HG02623 (cell line): ENCODE results near the gene NBAS.

ENCODE experiments used
- ATAC-seq: cut with Tn5 transposase; IDR thresholded peaks from one replicate; pipeline ENCODE4 v1.9.1; 2021; ENCODE audit warnings: moderate library complexity; ENCODE audit not compliant: unreplicated experiment

Gene NBAS

DNA sequence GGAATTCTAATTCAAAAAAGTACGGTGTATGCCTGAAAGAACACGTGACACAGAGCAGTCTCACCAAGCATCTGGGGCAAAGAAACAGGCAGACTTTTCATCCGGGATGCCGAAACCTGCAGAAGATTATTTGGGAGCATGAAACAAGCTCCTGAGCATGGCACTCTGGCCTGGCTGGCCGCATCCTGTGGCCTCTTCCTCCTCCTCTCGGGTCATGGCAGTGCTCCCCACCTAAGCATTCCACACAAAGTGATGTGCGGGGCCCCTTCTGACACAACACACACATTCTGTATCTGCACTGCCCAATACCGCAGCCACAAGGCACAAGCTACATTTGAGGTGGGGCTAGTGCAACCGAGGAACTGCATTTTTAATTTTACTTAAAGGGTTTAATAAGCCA, 380.8 kb downstream of the NBAS start:
- no peak for ATAC-seq

DNA sequence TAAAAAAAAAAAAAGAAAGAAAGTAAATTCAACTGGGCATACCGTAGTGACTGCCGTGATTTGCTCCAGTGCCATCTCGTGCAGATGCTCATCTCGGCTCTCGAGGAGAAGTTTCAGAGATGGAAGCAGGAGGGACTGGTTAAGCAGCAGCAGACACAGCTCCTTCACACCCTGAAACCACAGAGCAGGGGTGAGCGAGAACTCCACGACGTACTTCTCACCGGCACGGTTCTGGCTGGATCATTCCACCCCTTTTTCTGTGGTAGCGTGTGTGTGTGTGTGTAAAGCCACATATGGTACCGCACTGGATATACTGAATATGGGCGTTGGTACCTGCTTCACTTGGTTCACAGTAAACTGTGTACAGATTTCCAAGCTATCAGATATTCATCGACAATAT, 382.2 kb downstream of the NBAS start:
- no peak for ATAC-seq

DNA sequence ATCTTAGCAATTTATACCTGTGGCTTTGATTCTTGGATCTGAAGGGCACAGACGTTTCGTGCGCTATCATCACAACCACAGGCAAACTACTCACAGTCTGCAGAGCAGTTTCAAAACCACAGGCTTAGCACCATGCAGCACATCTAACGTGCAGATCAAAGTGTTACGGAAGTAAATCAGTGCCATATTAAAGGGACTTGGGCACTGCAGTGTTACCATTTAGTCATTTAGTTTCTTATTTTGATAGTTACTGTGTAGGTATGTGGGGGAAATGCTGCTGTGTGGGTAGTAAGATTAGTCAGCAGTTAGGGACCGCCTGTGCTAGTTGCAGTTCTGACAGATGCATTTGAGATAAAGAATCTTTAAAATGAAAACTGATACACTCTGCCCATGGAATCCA, 384.0 kb downstream of the NBAS start:
- ATAC-seq, result peak; percentile 95

DNA sequence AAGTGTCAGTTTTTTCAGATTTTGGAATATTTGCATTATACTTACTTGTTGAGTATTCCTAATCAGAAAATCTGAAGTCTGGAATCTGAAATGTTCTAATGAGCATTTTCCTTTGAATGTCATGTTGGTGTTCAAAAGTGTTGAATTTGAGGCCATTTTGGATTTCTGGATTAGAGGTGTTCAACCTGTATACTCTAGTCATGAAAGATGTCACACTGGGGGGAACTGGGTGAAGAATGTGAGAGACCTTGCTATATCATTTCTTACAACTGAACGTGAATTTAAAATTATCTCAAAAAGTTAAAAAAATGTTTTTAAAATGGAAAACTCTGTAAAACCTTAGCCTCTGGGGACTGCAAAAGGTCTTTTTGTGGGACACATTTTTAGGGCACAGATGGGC, 384.5 kb downstream of the NBAS start:
- ATAC-seq, result no peak

DNA sequence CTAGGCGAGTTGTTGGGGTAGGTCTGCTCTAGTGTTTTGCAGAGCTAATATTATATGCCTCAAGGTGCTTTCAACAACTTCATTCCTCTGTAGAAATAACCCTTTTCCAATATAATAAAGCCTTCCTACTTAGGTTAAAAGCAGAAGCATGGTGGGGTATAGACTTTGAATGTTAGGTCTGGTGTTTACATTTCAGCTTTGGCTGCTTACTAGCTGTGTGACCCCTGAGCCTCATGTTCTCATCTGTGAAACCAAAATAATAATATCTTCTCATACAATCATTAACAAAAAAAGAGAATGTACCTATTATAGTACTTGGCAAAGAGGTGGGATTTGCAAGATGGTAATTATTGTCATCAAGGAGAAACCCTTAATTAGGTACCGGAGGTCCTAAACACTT, 386.6 kb downstream of the NBAS start:
- no peak for ATAC-seq

DNA sequence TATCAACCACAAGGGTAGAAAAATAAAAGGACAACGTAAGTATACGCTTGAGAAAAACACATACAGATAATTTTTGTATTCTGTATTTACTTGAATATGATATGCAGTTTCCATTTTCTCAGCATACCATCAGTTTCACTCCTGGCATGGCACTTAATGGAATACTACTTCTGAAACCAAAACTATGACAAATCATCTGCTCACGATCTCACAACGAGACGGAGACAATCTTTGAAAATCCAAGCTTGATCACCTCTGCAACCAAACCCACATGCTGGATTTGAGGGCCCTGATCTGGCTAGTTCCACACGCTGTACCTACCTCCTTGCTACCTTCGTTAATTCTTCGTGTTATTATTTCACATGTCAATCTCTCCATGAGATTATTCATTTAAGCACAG, 387.6 kb downstream of the NBAS start:
- ATAC-seq, result no peak

DNA sequence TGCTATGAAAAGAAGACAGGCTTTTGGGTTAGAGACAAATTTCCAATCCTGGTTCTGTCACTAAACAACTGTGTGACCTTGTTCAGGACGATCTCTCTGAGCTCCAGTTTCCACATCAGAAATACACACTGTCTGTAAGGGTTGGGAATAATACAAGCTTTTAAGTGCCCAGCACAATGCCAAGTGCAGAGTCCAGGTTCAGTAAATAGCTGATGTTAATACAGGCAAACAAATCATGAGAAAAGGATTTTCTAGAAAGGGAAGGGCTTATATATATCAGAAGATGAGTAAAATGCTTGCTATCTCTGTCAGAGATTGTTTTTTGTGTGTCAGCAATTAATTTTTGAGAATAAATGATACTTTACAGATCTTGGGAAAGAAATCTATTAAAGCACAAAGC, 388.3 kb downstream of the NBAS start:
- no peak for ATAC-seq

DNA sequence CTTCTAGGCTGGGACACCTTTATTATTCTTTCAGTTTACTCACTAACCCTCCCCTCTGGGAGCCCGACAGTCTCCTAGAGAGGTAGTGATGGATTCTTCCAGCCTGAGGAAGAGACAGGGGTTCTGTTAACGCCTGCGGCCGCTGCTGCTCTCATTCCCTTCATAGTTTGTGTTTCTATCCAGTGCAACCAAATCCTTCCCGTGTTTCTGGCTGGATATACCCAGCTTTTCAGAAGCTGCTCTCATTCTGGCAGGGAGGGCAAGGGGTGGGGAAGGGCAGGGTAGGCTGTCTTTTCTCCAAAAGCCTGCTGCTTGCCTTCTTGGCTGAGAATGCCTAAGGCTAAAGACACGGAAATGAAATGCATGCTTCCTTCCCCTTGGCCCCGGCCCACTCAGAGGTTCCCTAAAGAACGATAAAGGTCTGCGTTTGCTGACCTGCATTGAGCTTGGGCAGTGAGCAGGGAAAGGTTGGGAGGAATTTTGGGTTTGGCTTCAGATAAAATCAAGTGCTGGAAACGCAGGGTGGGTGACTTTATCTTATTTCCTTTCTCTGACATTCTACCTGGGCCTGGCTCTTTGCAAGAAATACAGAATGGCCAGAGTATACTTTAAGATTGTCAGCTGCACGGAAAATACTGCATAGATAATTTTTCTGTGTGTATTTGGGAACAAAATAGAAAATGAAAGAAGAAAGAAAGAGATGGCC, 390.9 kb downstream of the NBAS start:
- no peak for ATAC-seq

DNA sequence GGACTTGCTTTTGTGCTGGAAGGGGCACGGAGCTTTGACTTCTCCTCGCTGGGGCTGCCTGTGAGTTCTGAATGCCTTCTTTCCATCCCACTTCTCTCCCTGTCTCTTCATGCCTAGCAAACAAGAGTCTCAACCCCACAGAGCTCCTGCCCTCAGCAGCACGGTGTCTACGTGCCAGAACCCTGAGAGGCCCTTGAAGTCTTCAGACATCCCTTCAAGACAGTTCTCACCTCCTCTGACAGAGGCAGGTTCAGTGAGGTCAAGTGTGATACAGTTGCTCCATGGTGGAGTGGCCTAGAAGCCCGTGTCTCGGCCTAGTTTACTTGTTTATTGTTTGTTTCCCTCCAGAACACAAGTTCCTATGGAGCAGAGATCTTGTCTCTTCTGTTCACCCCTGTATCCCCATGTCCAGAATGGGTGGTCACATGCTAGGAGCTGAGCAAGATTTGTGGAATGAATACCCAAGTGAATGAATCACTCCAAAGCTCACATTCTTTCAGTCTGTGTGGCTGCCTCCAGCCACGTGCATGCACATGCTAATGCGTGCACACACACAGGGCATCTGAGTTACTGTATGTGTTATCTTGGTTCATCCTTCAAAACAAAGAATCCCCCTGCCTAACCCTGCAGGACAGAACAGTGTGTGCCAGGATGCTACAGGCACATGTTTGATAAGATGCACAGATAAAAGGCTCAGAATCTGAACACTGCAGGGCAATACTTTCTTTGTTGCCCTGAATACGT, 391.6 kb downstream of the NBAS start:
- no peak for ATAC-seq

DNA sequence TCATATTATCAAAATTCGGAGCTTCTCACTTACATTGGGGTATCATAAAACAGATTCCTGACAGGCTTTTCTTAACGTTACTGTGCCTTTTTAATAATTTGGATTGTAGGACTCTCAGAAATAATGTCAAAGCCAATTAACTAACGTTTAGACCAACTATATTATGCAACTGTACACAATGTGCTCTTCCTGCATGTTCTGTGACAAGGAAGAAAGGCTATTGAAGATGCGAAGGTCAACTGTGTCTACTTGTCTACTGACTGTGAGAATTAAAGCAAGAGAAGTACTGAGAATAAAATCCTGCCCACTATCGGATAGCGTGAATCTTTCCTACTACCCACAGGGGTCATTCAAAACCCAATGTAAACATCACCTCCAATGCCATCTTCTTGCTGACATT, 393.0 kb downstream of the NBAS start:
- no peak for ATAC-seq

DNA sequence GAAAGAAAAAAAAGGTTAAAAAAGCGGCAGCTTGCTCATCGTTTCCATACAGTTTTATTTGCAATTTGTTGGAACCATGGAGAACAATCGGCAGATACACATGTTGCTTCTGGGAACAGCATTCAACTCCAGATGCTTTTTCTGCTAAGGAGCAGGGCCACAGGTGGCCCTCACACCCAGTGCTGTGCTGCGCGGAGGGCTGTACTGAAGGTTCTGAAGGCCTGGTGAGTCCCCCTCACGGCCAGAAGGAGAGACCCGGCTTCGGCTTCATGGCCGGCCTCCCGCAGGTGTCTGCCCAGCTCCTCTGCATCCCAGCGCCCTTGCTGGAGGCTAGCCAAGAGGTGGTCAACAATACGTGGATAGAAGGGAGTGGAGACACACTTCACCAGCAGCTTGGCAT, 394.3 kb downstream of the NBAS start:
- ATAC-seq, result no peak

DNA sequence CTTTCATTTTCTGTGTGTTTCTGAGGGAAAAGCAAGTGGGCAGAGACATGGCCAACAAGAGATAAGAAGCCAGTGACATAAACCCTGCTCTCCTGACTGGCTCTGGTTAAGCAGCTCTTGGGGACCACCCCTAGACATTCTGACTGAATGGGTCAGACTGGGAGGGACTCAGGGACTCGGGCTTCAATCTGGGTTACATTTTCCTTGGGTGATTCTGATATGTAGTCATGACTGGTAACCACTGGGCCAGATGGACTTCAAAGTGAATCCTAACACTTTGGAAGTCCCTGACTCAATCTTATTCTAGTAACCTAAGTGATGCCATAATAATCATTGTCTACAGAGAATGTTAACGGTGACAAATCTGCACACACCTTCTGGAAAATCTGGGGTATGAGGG, 397.8 kb downstream of the NBAS start:
- ATAC-seq, result no peak

DNA sequence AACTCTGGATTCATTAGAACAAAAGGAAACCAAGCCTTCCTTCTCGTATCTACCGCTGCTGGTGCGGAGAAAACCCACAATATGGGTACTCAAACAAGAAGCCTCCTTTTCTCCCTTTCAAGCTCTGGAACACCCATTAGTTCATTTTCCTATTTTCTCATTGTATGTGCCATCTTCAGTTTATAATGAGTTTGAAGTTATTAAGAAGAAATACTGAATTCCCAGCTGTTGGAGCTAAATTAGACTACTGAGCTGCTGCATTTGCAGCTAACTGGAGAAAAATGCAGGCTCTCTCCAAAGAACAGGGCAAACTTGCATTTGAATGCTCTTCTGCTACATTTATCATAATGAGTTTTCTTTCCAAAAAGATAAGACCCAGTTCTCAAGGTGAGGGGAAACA, 398.5 kb downstream of the NBAS start:
- ATAC-seq, result no peak

DNA sequence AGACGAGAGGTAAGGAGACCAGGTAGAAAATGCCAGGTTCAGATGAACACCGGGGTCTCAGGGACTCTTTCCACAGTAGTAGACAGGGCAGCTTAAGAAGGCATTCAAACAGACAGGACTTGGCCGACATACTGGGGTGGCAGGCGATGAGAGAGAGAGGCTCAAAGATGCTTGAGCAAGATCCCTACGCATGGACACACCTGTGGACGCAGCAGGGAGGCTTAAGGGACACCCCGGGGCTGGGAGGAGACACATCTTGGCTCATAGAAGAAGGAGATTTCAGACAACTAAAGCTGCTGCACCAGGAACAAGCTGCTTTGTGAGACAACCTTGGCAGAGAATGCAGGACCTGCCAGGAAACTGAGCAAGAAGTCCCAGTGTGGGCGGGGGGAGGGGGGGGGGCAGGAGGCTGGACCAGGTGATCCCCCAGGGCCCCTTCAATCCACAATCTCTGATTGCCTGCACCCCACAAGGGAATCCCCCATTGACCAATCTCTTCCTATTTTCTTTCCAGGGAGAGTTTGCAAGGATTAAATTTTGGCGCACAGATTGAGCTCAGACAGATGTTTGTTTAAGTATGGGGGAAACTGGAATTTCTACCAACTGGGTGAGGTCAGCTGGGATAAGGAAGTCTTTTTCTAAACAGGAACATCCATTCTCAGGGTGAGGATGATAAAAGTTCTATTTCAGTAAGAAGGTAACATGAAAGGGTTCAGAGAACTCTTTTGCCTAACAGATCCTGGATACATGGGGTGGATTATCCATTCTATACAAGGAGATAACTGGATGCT, 400.7 kb downstream of the NBAS start:
- ATAC-seq, result no peak

DNA sequence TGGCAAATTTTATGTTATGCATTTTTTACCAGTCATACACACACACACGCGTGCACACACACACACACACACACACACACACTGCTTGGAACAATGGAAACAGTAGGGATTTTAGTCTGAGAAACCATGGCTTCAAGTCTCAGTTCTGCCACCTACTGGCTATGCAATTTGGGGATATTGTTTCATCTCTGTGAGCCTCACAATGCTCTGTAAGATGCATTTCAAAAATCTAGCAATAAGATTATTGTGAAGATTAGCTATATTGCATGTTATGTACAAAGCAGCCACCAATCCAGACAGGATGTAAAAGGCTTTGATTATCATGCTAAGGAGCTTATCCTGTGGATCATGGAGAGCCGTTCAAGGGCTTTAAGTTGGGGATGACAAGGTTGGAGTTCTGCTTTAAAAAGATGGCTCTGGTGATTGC, 401.4 kb downstream of the NBAS start:
- ATAC-seq, result no peak

DNA sequence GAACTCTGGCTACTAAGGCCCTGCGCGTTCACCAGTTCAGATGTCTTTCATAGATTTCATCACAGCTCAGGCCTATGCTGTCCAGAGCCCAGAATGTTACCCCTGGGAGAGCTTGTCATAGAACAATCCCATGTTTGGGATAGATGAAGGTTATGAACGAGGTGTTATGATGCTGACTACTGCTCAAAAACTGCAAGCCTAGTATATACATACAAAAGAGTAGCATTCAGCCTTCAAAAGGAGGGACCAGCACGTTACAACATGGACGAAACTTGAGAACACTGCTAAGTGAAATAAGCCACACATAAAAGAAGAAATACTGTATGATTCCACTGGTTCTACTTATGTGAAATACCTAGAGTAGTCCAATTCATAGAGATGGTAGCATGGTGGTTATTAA, 401.9 kb downstream of the NBAS start:
- ATAC-seq, result no peak

DNA sequence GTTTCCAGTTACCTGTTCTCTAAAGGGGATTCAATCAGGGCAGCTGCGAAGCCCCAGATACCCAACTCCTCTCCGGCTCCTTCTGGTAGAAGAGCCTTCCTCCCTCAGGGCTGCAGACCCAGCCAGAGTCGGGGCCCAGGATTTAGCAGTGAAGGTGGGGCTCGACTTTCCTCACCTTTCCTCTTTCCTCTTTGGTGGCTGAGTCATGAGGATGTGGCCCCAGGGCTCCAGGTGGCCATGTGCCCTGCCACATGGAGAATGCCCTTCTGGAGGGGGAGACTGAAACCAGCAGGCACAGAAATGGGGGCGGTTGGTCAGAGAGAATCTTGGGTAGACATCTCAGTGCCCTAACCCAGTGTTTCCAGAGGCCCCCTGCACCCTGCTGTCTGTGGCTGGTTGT, 402.6 kb downstream of the NBAS start:
- ATAC-seq, result no peak

DNA sequence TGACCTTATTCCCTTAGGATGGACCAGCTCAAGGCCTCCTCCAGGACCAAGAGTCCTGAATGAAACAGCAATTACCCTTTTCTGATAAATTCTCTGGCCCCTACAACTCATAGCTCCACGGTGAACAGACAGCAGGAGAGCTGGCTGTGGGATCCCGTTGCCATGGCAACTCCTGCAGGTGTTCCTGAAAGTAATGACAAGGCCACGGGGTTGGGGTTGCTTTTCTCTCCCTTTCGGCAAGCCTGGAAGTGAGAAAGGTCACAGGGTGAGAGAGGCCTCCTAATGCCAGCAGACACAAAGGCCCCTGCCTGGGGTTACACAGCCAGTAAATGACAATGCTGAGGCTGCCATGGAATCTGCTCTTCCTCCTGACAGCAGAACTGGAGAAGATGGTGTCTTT, 403.0 kb downstream of the NBAS start:
- ATAC-seq, result no peak

DNA sequence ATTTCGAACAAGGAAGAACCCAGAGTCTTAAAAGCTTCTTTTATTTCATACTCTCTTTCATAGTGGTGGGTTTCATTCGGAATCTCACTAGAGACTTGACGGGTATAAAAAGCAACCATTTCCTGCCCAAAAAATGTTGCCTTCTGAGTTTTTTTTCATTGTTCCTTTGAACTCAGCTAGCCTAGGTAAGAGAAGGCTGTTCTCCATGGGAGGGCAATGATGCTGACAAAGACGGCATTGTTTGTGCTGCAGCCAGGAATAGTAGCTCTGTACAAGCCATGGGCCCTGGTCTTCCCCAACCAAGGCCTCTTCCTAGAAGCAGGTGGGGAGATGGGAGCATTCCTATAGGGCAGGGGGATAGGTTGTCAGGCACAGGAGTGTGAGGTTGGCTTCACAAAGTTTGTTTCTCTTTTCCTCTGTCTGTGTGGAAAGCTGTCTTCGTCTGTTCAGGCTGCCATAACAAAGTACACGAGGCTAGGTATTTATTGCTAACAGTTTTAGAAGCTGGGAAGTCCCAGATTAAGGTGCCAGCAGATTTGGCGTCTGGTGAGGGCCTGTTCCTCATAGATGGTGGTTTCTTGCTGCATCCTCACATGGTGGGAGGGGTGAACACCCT, 405.1 kb downstream of the NBAS start:
- no peak for ATAC-seq

DNA sequence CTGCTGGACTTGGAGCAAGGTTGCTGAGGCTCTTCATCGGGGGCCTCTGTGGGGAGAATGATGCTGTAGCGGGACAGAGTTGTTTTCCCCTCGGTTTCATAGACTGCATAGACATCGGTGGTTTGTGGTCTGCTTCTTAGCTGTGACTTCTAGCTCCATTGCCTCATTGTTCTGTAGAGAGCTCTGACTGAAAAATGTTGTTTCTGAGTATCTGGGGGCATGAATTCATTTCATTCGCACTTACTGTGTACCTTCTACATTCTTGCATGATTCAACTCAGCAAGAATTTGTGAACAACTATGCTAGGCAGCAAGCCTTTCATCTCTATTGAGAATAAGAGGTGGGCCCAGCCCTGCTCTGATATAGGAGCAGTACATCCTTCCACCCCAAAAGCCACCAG, 406.8 kb downstream of the NBAS start:
- no peak for ATAC-seq

DNA sequence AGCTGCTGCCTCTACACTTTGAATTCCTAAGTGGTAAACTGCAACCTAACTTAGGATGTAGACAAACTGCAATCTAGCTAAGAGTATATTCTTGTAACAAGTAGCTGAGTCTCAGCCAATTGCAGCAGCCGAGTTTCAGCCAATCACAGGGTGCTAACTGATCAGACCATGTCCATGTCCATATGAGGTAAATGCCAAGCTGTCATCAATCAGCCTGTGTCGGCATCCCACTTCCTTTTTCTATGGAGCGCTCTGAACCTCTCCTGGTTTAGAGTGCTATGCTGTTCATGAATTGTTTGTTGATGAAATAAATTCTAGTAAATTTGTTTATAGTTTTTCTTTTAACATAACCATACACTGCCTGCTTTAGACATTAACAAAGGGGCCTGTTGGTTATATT, 408.8 kb downstream of the NBAS start:
- ATAC-seq, result no peak

DNA sequence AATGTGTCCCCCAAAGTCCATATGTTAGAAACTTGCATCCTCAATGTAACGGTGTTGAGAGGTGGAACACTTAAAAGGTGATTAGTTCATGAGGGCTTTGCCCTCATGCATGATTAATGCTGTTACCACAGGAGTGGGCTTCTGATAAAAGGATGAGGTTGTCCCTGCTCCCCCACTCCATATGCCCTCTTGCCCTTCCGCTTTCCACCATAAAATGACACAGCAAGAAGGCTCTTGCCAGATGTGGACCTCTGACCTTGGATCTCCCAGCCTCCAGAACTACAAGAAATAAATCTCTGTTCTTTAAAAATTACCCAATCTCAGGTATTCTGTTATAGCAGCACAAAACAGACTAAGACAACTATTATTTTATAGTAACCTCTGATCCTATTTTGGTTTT, 412.1 kb downstream of the NBAS start:
- no peak for ATAC-seq
